Stimulated activated CD4-positive, alpha-beta T cell treated with anti-CD3 and anti-CD28 coated beads, Interleukin-12 subunit alpha, Interleukin-12 subunit beta, amount 100 ng/mL, for 4 hours (primary cell): ENCODE measurements around the gene FOCAD.
"Not testable (repeated sequence)": the region's sequence is repeated elsewhere in the genome, so short reads cannot be mapped to it uniquely, and the experiment has no call there.

Experiments
- DNase-seq: peaks from one replicate; pipeline ENCODE4 v3.0.0-alpha.2; 2020

Gene FOCAD

GRCh38 chr9:20684035-20684874 is at the start of gene FOCAD:
TSS of gene FOCAD (plus strand) at chr9:20684259. CDS start at chr9:20715354, 31,095 bp downstream.
- DNase-seq: peak; percentile 94

- no peak for DNase-seq
Measured at GRCh38 chr9:20634895-20635294, 49.2 kb upstream of the FOCAD start.

- DNase-seq: no peak
Measured at GRCh38 chr9:20636888-20637440, 47.1 kb upstream of the FOCAD start.

GRCh38 chr9:20640331-20641187 is 43.5 kb upstream of the FOCAD start:
- DNase-seq: peak; percentile 72

GRCh38 chr9:20642045-20642444 is 42.0 kb upstream of the FOCAD start:
- no peak for DNase-seq

GRCh38 chr9:20643660-20644059 is 40.4 kb upstream of the FOCAD start:
- DNase-seq: no peak

- DNase-seq: no peak
Measured at GRCh38 chr9:20646656-20647055, 37.4 kb upstream of the FOCAD start.

- DNase-seq: no peak
Measured at GRCh38 chr9:20649381-20649780, 34.7 kb upstream of the FOCAD start.

- DNase-seq: no peak
Measured at GRCh38 chr9:20650313-20650712, 33.7 kb upstream of the FOCAD start.

- DNase-seq: no peak
Measured at GRCh38 chr9:20650750-20651299, 33.2 kb upstream of the FOCAD start.

GRCh38 chr9:20651939-20652338 is 32.1 kb upstream of the FOCAD start:
- DNase-seq: no peak

GRCh38 chr9:20658246-20658667 is 25.8 kb upstream of the FOCAD start:
- not testable (repeated sequence) for DNase-seq

GRCh38 chr9:20658677-20659473 is 25.2 kb upstream of the FOCAD start:
- no peak for DNase-seq

GRCh38 chr9:20659474-20659967 is 24.5 kb upstream of the FOCAD start:
- no peak for DNase-seq

GRCh38 chr9:20662156-20662555 is 21.9 kb upstream of the FOCAD start:
- DNase-seq: no peak

- DNase-seq: no peak
Measured at GRCh38 chr9:20663133-20663532, 20.9 kb upstream of the FOCAD start.

- DNase-seq: no peak
Measured at GRCh38 chr9:20664501-20664900, 19.6 kb upstream of the FOCAD start.

- no peak for DNase-seq
Measured at GRCh38 chr9:20670395-20670794, 13.7 kb upstream of the FOCAD start.

- DNase-seq: no peak
Measured at GRCh38 chr9:20671635-20672034, 12.4 kb upstream of the FOCAD start.

- not testable (repeated sequence) for DNase-seq
Measured at GRCh38 chr9:20673537-20673936, 10.5 kb upstream of the FOCAD start.

- DNase-seq: no peak
Measured at GRCh38 chr9:20681467-20681866, 2.6 kb upstream of the FOCAD start.
